Trophoblast cell (in vitro differentiated cells and primary cell): ENCODE measurements around the gene UCHL1.
A peak's percentile ranks its signal among the peaks of the same experiment; 100 is the strongest.

ENCODE experiments used
- DNase-seq, 2 donors: peaks; one replicate each; pipeline ENCODE4 v3.0.0-alpha.2; 2016
- H2AFZ ChIP-seq: 2 replicates; pipeline ENCODE4 v1.6.1; 2013; ENCODE audit warnings: low read length, moderate library complexity, mild to moderate bottlenecking; ENCODE audit not compliant: insufficient read depth, poor library complexity
- H2AK5ac ChIP-seq: 2 replicates; pipeline ENCODE4 v1.6.1; 2013; ENCODE audit warnings: mild to moderate bottlenecking, low read length
- H2BK120ac ChIP-seq: 2 replicates; pipeline ENCODE4 v1.6.1; 2013; ENCODE audit warnings: low read length, mild to moderate bottlenecking, moderate library complexity; ENCODE audit not compliant: insufficient read depth, poor library complexity
- H2BK12ac ChIP-seq: 2 replicates; pipeline ENCODE4 v1.6.1; 2013; ENCODE audit warnings: mild to moderate bottlenecking, low read length, moderate library complexity
- H2BK5ac ChIP-seq: 2 replicates; pipeline ENCODE4 v1.6.1; 2013; ENCODE audit warnings: low read length, low read depth, moderate library complexity, mild to moderate bottlenecking; ENCODE audit not compliant: poor library complexity
- H3K14ac ChIP-seq: 2 replicates; pipeline ENCODE4 v1.6.1; 2013; ENCODE audit warnings: mild to moderate bottlenecking, low read length
- H3K18ac ChIP-seq: 2 replicates; pipeline ENCODE4 v1.6.1; 2013; ENCODE audit warnings: mild to moderate bottlenecking, low read length
- H3K23ac ChIP-seq: 2 replicates; pipeline ENCODE4 v1.6.1; 2013; ENCODE audit warnings: low read length
- H3K27ac ChIP-seq: 2 replicates; pipeline ENCODE4 v1.5.1; 2013; ENCODE audit warnings: low read depth, mild to moderate bottlenecking, inconsistent platforms, low read length, moderate library complexity
- H3K27me3 ChIP-seq: 2 replicates; pipeline ENCODE4 v1.6.1; 2013; ENCODE audit warnings: inconsistent platforms, mild to moderate bottlenecking, low read length, moderate library complexity; ENCODE audit not compliant: insufficient read depth
- H3K36me3 ChIP-seq, 2 experiments: 1 replicate in 1 of 2; 2 replicates in 1 of 2; pipeline ENCODE4 v1.6.1; 2013; ENCODE audit warnings: low read length in 2 of 2, mild to moderate bottlenecking in 2 of 2, moderate library complexity in 1 of 2; ENCODE audit not compliant: insufficient read depth in 2 of 2, control insufficient read depth in 1 of 2
- H3K4ac ChIP-seq: 2 replicates; pipeline ENCODE4 v1.6.1; 2013; ENCODE audit warnings: low read depth, mild to moderate bottlenecking, low read length, moderate library complexity
- H3K4me1 ChIP-seq, 2 experiments: 1 replicate in 1 of 2; 2 replicates in 1 of 2; pipeline ENCODE4 v1.6.1; 2013; ENCODE audit warnings: low read length in 2 of 2, mild to moderate bottlenecking in 2 of 2, moderate library complexity in 1 of 2; ENCODE audit not compliant: insufficient read depth in 2 of 2, control insufficient read depth in 1 of 2
- H3K4me2 ChIP-seq: 2 replicates; pipeline ENCODE4 v1.6.1; 2013; ENCODE audit warnings: inconsistent platforms, mild to moderate bottlenecking, low read length, moderate library complexity
- H3K4me3 ChIP-seq: 2 replicates; pipeline ENCODE4 v1.5.1; 2013; ENCODE audit warnings: mild to moderate bottlenecking, low read depth, low read length, inconsistent platforms
- H3K79me1 ChIP-seq: one replicate; pipeline ENCODE4 v1.6.1; 2013; ENCODE audit warnings: low read length
- H3K79me2 ChIP-seq: 2 replicates; pipeline ENCODE4 v1.6.1; 2013; ENCODE audit warnings: low read length, mild to moderate bottlenecking; ENCODE audit not compliant: control insufficient read depth, insufficient read depth, poor library complexity
- H3K9ac ChIP-seq: 2 replicates; pipeline ENCODE4 v1.6.1; 2013; ENCODE audit warnings: mild to moderate bottlenecking, low read length
- H3K9me3 ChIP-seq: 2 replicates; pipeline ENCODE4 v1.6.1; 2013; ENCODE audit warnings: low read depth, mild to moderate bottlenecking, control low read depth, inconsistent platforms, low read length; ENCODE audit not compliant: insufficient read depth
- H4K12ac ChIP-seq: 2 replicates; pipeline ENCODE4 v1.6.1; 2013; ENCODE audit warnings: low read depth, mild to moderate bottlenecking, low read length, moderate library complexity
- H4K8ac ChIP-seq: 2 replicates; pipeline ENCODE4 v1.6.1; 2013; ENCODE audit warnings: low read depth, mild to moderate bottlenecking, low read length, moderate library complexity
- H4K91ac ChIP-seq: one replicate; pipeline ENCODE4 v1.6.1; 2013; ENCODE audit warnings: low read depth, mild to moderate bottlenecking, low read length, moderate library complexity
- WGBS: extraction: QIAGEN DNeasy Blood & Tissue Kit; methylation state at CpG from one replicate; pipeline ENCODE4 v1.1.7; 2013; ENCODE audit warnings: missing lambda C conversion rate; ENCODE audit not compliant: insufficient read length, insufficient coverage; ENCODE audit errors: extremely low coverage; 5-methylcytosine and 5-hydroxymethylcytosine counted together

Gene UCHL1

GRCh38 chr4:41301137-41301536 is 44.4 kb downstream of the UCHL1 start:
- H3K4me1 ChIP-seq = no peaks in the 10 kb centered on the region

GRCh38 chr4:41303372-41304118 is 46.8 kb downstream of the UCHL1 start:
- WGBS = no CpG with 5 or more reads among the region's 3 CpGs
- no peaks in the 10 kb centered on the region for H3K27me3 ChIP-seq
- no peak overlapping the region for H3K4me3 ChIP-seq
- peaks cover 1% of the 10 kb centered on the region for H3K9me3 ChIP-seq
- H2BK12ac ChIP-seq = no peak overlapping the region
- no peaks in the 10 kb centered on the region for H3K4me1 ChIP-seq
- H4K8ac ChIP-seq = no peak overlapping the region
- no peak overlapping the region for H3K4me2 ChIP-seq
- H3K18ac ChIP-seq = no peak overlapping the region
- no peaks in the 10 kb centered on the region for H3K79me1 ChIP-seq
- no peak overlapping the region for H3K23ac ChIP-seq
- no peak overlapping the region for H2AK5ac ChIP-seq
- no peak overlapping the region for H3K27ac ChIP-seq
- no peak overlapping the region for H3K14ac ChIP-seq
- H2AFZ ChIP-seq = no peak overlapping the region
- no peak overlapping the region for H4K12ac ChIP-seq
- no peak for DNase-seq
- no peak overlapping the region for H3K4ac ChIP-seq
- H2BK120ac ChIP-seq = no peak overlapping the region
- H2BK5ac ChIP-seq = no peak overlapping the region
- H4K91ac ChIP-seq = no peak overlapping the region
- no peak overlapping the region for H3K9ac ChIP-seq
- H3K36me3 ChIP-seq = no peaks in the 10 kb centered on the region
- H3K79me2 ChIP-seq = no peaks in the 10 kb centered on the region

More at GRCh38 chr4:41301137-41301536, 44.4 kb downstream of the UCHL1 start:
- Histone ChIP-seq H3K9ac (no peak overlapping the region), H3K79me1 (no peaks in the 10 kb centered on the region), H2BK120ac (no peak overlapping the region), H3K27me3 (no peaks in the 10 kb centered on the region), H3K4me2 (no peak overlapping the region), H3K79me2 (no peaks in the 10 kb centered on the region), H3K36me3 (no peaks in the 10 kb centered on the region), H3K18ac (no peak overlapping the region), H3K27ac (no peak overlapping the region), H3K4me3 (no peak overlapping the region), H2BK12ac (no peak overlapping the region), H2AFZ (no peak overlapping the region), H3K23ac (no peak overlapping the region), H4K91ac (no peak overlapping the region), H4K8ac (no peak overlapping the region), H4K12ac (no peak overlapping the region), H3K4ac (no peak overlapping the region), H3K9me3 (peaks cover 1% of the 10 kb centered on the region), H2BK5ac (no peak overlapping the region), H3K14ac (no peak overlapping the region), H2AK5ac (no peak overlapping the region)
- no peak for DNase-seq
- no CpG with 5 or more reads among the region's 4 CpGs for WGBS

DNA sequence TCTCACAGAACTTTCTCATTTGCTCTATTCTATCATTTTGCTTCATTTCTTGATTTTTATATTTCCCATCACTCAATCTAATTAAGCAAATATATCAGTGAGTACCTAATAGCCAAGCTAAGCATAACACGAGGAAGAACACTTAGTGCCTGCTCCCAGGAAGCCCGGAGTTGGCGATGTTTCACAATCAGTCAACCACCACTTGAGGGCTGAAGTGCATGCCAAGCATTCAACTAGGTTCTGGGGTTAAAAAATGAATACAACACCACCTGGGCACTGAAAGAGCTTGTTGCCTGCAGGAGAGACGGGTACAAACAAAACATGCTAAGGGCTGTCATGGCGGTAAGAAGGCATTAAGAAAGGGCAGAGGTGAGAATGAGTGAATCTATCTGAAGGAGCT is 47.5 kb downstream of the UCHL1 start:
- Histone ChIP-seq H4K8ac (no peak overlapping the region), H3K18ac (no peak overlapping the region), H2BK12ac (no peak overlapping the region), H2AK5ac (no peak overlapping the region), H2AFZ (no peak overlapping the region), H3K4ac (no peak overlapping the region), H3K9me3 (peaks cover 1% of the 10 kb centered on the region), H3K4me1 (no peaks in the 10 kb centered on the region), H3K9ac (no peak overlapping the region), H3K36me3 (no peaks in the 10 kb centered on the region), H4K12ac (no peak overlapping the region), H2BK120ac (no peak overlapping the region), H3K4me2 (no peak overlapping the region), H3K27me3 (no peaks in the 10 kb centered on the region), H3K14ac (no peak overlapping the region), H3K79me2 (no peaks in the 10 kb centered on the region), H3K4me3 (no peak overlapping the region), H3K79me1 (no peaks in the 10 kb centered on the region), H4K91ac (no peak overlapping the region), H3K27ac (no peak overlapping the region), H2BK5ac (no peak overlapping the region), H3K23ac (no peak overlapping the region)
- DNase-seq = peak in 1 of 2 donors; percentile 27
- no CpG with 5 or more reads among the region's 5 CpGs for WGBS

GRCh38 chr4:41305476-41305875 is 48.7 kb downstream of the UCHL1 start:
- H3K18ac ChIP-seq = no peak overlapping the region
- H3K4me3 ChIP-seq = no peak overlapping the region
- no peaks in the 10 kb centered on the region for H3K27me3 ChIP-seq
- no peak overlapping the region for H2BK5ac ChIP-seq
- no peak overlapping the region for H4K12ac ChIP-seq
- no peak overlapping the region for H3K14ac ChIP-seq
- H3K4me1 ChIP-seq = no peaks in the 10 kb centered on the region
- no peak for DNase-seq
- H3K36me3 ChIP-seq = no peaks in the 10 kb centered on the region
- H3K4me2 ChIP-seq = no peak overlapping the region
- H3K79me2 ChIP-seq = no peaks in the 10 kb centered on the region
- no peak overlapping the region for H3K9ac ChIP-seq
- no peak overlapping the region for H2AK5ac ChIP-seq
- WGBS = no CpG with 5 or more reads among the region's 3 CpGs
- H3K27ac ChIP-seq = no peak overlapping the region
- no peak overlapping the region for H4K91ac ChIP-seq
- H3K79me1 ChIP-seq = no peaks in the 10 kb centered on the region
- H2BK12ac ChIP-seq = no peak overlapping the region
- no peak overlapping the region for H2BK120ac ChIP-seq
- peaks cover 1% of the 10 kb centered on the region for H3K9me3 ChIP-seq
- no peak overlapping the region for H4K8ac ChIP-seq
- no peak overlapping the region for H3K4ac ChIP-seq
- no peak overlapping the region for H3K23ac ChIP-seq
- H2AFZ ChIP-seq = no peak overlapping the region
